Measurements from ENCODE around the gene PSME1. TPM values are rescaled to one million over a fixed set of nuclear protein-coding genes. Genes with fewer than 3 reads are reported as not detected.

Gene PSME1
- total RNA-seq, 1 donor from 2014 or later: 32.7 TPM

- Mint-ChIP-seq H3K9me3 (no peaks in the 10 kb centered on the region), H3K36me3 (peaks cover 16% of the 10 kb centered on the region), H3K27ac (no peak overlapping the region)
Observed at GRCh38 chr14:24157331-24157730, 21.3 kb downstream of the PSME1 start.

GRCh38 chr14:24159777-24160498 lies 23.9 kb downstream of the PSME1 start:
- Histone ChIP-seq H2AFZ (replicated peaks) (no peak overlapping the region), H3K27me3 (no peaks in the 10 kb centered on the region), H3K4me2 (no peak overlapping the region), H3K27ac (no peak overlapping the region), H3K4me1 (no peaks in the 10 kb centered on the region), H3K4me3 (no peak overlapping the region), H3F3A (ENCODE audit: low read depth) (peaks cover 8% of the 10 kb centered on the region), H3K9me3 (ENCODE audit: low read depth) (no peaks in the 10 kb centered on the region), H3K36me3 (no peaks in the 10 kb centered on the region), H3K9ac (no peak overlapping the region), H3K79me2 (ENCODE audit: low read depth) (no peaks in the 10 kb centered on the region), H4K20me1 (ENCODE audit: low read depth) (peaks cover 5% of the 10 kb centered on the region)
- no peaks in the 10 kb centered on the region for H3K9me3 Mint-ChIP-seq
- no peak overlapping the region for H3K4me3 Mint-ChIP-seq
- DNase-seq (ENCODE audit: low spot score): no peak
- H3K27me3 Mint-ChIP-seq (ENCODE audit: insufficient read depth, low read depth): peaks cover 4% of the 10 kb centered on the region
- H3K4me1 Mint-ChIP-seq: peaks cover 12% of the 10 kb centered on the region
- TF ChIP-seq EZH2 (IDR thresholded peaks at IDR 0.05) (no peak), EZH2phosphoT487 (IDR thresholded peaks at IDR 0.05) (no peak), CTCF (IDR thresholded peaks at IDR 0.05) (no peak)
- peaks cover 18% of the 10 kb centered on the region for H3K36me3 Mint-ChIP-seq
- H3K27ac Mint-ChIP-seq: no peak overlapping the region

More at GRCh38 chr14:24157331-24157730, 21.3 kb downstream of the PSME1 start:
- no peak overlapping the region for H3K27ac ChIP-seq
- H3K4me3 ChIP-seq: no peak overlapping the region
- H2AFZ ChIP-seq (replicated peaks): no peak overlapping the region
- H3K36me3 ChIP-seq: peaks cover 4% of the 10 kb centered on the region
- no peaks in the 10 kb centered on the region for H3K4me1 ChIP-seq
- peaks cover 5% of the 10 kb centered on the region for H4K20me1 ChIP-seq (ENCODE audit: low read depth)
- H3K79me2 ChIP-seq (ENCODE audit: low read depth): no peaks in the 10 kb centered on the region
- no peak for DNase-seq (ENCODE audit: low spot score)
- Mint-ChIP-seq H3K27me3 (ENCODE audit: insufficient read depth, low read depth) (peaks cover 2% of the 10 kb centered on the region), H3K4me1 (peaks cover 12% of the 10 kb centered on the region), H3K4me3 (no peak overlapping the region)
- no peaks in the 10 kb centered on the region for H3K27me3 ChIP-seq
- no peak overlapping the region for H3K4me2 ChIP-seq
- H3F3A ChIP-seq (ENCODE audit: low read depth): peaks cover 8% of the 10 kb centered on the region
- no peaks in the 10 kb centered on the region for H3K9me3 ChIP-seq (ENCODE audit: low read depth)
- TF ChIP-seq CTCF (IDR thresholded peaks at IDR 0.05): no peak
- TF ChIP-seq EZH2phosphoT487 (IDR thresholded peaks at IDR 0.05): no peak
- TF ChIP-seq EZH2 (IDR thresholded peaks at IDR 0.05): no peak
- H3K9ac ChIP-seq: no peak overlapping the region

- H3K4me1 Mint-ChIP-seq: peaks cover 12% of the 10 kb centered on the region
Observed at GRCh38 chr14:24160499-24160849, 24.5 kb downstream of the PSME1 start.

More at GRCh38 chr14:24160499-24160849, 24.5 kb downstream of the PSME1 start:
- no peaks in the 10 kb centered on the region for H3K9me3 Mint-ChIP-seq
- no peaks in the 10 kb centered on the region for H3K36me3 ChIP-seq
- no peak overlapping the region for H3K9ac ChIP-seq
- H3F3A ChIP-seq (ENCODE audit: low read depth): peaks cover 8% of the 10 kb centered on the region
- H3K9me3 ChIP-seq (ENCODE audit: low read depth): no peaks in the 10 kb centered on the region
- no peak overlapping the region for H2AFZ ChIP-seq (replicated peaks)
- H3K27ac ChIP-seq: no peak overlapping the region
- peaks cover 4% of the 10 kb centered on the region for H3K27me3 Mint-ChIP-seq (ENCODE audit: insufficient read depth, low read depth)
- H3K4me3 Mint-ChIP-seq: no peak overlapping the region
- no peak overlapping the region for H3K27ac Mint-ChIP-seq
- peaks cover 16% of the 10 kb centered on the region for H3K36me3 Mint-ChIP-seq
- no peak for DNase-seq (ENCODE audit: low spot score)
- no peaks in the 10 kb centered on the region for H3K4me1 ChIP-seq
- H3K4me3 ChIP-seq: no peak overlapping the region
- no peaks in the 10 kb centered on the region for H3K79me2 ChIP-seq (ENCODE audit: low read depth)
- no peaks in the 10 kb centered on the region for H3K27me3 ChIP-seq
- peaks cover 5% of the 10 kb centered on the region for H4K20me1 ChIP-seq (ENCODE audit: low read depth)
- H3K4me2 ChIP-seq: no peak overlapping the region
- TF ChIP-seq EZH2phosphoT487 (IDR thresholded peaks at IDR 0.05) (no peak), EZH2 (IDR thresholded peaks at IDR 0.05) (no peak)
